HUES64 (cell line): Measurements from ENCODE around the gene APCDD1.

ENCODE experiments used
- H3K27ac ChIP-seq: 2 replicates; pipeline ENCODE4 v1.7.0; 2013; ENCODE audit warnings: low read depth, low read length, inconsistent platforms
- H3K27me3 ChIP-seq: 2 replicates; pipeline ENCODE4 v1.6.1; 2013; ENCODE audit warnings: mild to moderate bottlenecking, low read length; ENCODE audit not compliant: insufficient read depth
- H3K36me3 ChIP-seq: 2 replicates; pipeline ENCODE4 v1.6.1; 2013; ENCODE audit warnings: mild to moderate bottlenecking, low read length; ENCODE audit not compliant: insufficient read depth
- H3K4me1 ChIP-seq: 2 replicates; pipeline ENCODE4 v1.6.1; 2013; ENCODE audit warnings: mild to moderate bottlenecking, low read length, moderate library complexity; ENCODE audit not compliant: insufficient read depth
- H3K4me3 ChIP-seq: 2 replicates; pipeline ENCODE4 v1.5.1; 2013; ENCODE audit warnings: mild to moderate bottlenecking, low read length, moderate library complexity
- H3K9ac ChIP-seq: 2 replicates; pipeline ENCODE4 v1.6.1; 2013; ENCODE audit warnings: mild to moderate bottlenecking, low read depth, low read length
- H3K9me3 ChIP-seq: 2 replicates; pipeline ENCODE4 v1.6.1; 2013; ENCODE audit warnings: low read depth, low read length; ENCODE audit not compliant: insufficient read depth
- WGBS: fragments of 150-250, 120-280 bp; methylation state at CpG from one replicate; pipeline ENCODE4 v1.1.7; 2013; ENCODE audit warnings: missing lambda C conversion rate; 5-methylcytosine and 5-hydroxymethylcytosine counted together

The APCDD1 gene

GRCh38 chr18:10436160-10436559 lies 18.3 kb upstream of the APCDD1 start:
- Histone ChIP-seq H3K36me3 (no peaks in the 10 kb centered on the region), H3K4me1 (no peaks in the 10 kb centered on the region), H3K9me3 (no peaks in the 10 kb centered on the region), H3K27ac (no peak overlapping the region), H3K4me3 (no peak overlapping the region), H3K9ac (no peak overlapping the region), H3K27me3 (no peaks in the 10 kb centered on the region)
- 86% methylated on average over 3 of the region's 3 CpGs for WGBS

GRCh38 chr18:10437837-10438236 lies 16.6 kb upstream of the APCDD1 start:
- no peaks in the 10 kb centered on the region for H3K9me3 ChIP-seq
- no peaks in the 10 kb centered on the region for H3K4me1 ChIP-seq
- no peaks in the 10 kb centered on the region for H3K36me3 ChIP-seq
- no peak overlapping the region for H3K9ac ChIP-seq
- H3K27me3 ChIP-seq: no peaks in the 10 kb centered on the region
- H3K27ac ChIP-seq: no peak overlapping the region
- no peak overlapping the region for H3K4me3 ChIP-seq

- Histone ChIP-seq H3K9me3 (no peaks in the 10 kb centered on the region), H3K36me3 (no peaks in the 10 kb centered on the region), H3K27ac (no peak overlapping the region), H3K9ac (no peak overlapping the region), H3K27me3 (no peaks in the 10 kb centered on the region), H3K4me3 (no peak overlapping the region), H3K4me1 (no peaks in the 10 kb centered on the region)
- 87% methylated on average over 8 of the region's 8 CpGs for WGBS
Measured at GRCh38 chr18:10439898-10440297, 14.5 kb upstream of the APCDD1 start.

- no peaks in the 10 kb centered on the region for H3K9me3 ChIP-seq
- H3K27ac ChIP-seq: no peak overlapping the region
- no peaks in the 10 kb centered on the region for H3K36me3 ChIP-seq
- H3K4me1 ChIP-seq: no peaks in the 10 kb centered on the region
- H3K27me3 ChIP-seq: no peaks in the 10 kb centered on the region
- H3K9ac ChIP-seq: no peak overlapping the region
- WGBS: 95% methylated on average over 3 of the region's 3 CpGs
- no peak overlapping the region for H3K4me3 ChIP-seq
Measured at GRCh38 chr18:10440884-10441283, 13.6 kb upstream of the APCDD1 start.

- no peaks in the 10 kb centered on the region for H3K36me3 ChIP-seq
- H3K27me3 ChIP-seq: no peaks in the 10 kb centered on the region
- 93% methylated on average over 4 of the region's 4 CpGs for WGBS
- H3K4me1 ChIP-seq: no peaks in the 10 kb centered on the region
- no peak overlapping the region for H3K27ac ChIP-seq
- H3K9me3 ChIP-seq: no peaks in the 10 kb centered on the region
- no peak overlapping the region for H3K4me3 ChIP-seq
- H3K9ac ChIP-seq: no peak overlapping the region
Measured at GRCh38 chr18:10441472-10441871, 13.0 kb upstream of the APCDD1 start.

- WGBS: 90% methylated on average over 4 of the region's 4 CpGs
- H3K27me3 ChIP-seq: no peaks in the 10 kb centered on the region
- no peaks in the 10 kb centered on the region for H3K4me1 ChIP-seq
- no peak overlapping the region for H3K27ac ChIP-seq
- no peak overlapping the region for H3K4me3 ChIP-seq
- H3K9ac ChIP-seq: no peak overlapping the region
- H3K9me3 ChIP-seq: no peaks in the 10 kb centered on the region
- no peaks in the 10 kb centered on the region for H3K36me3 ChIP-seq
Measured at GRCh38 chr18:10442551-10442971, 11.9 kb upstream of the APCDD1 start.

GRCh38 chr18:10443001-10443400 lies 11.4 kb upstream of the APCDD1 start:
- H3K9me3 ChIP-seq: no peaks in the 10 kb centered on the region
- H3K4me3 ChIP-seq: no peak overlapping the region
- no peaks in the 10 kb centered on the region for H3K4me1 ChIP-seq
- no CpG with 5 or more reads among the region's 1 CpG for WGBS
- no peaks in the 10 kb centered on the region for H3K36me3 ChIP-seq
- H3K27ac ChIP-seq: no peak overlapping the region
- no peaks in the 10 kb centered on the region for H3K27me3 ChIP-seq
- no peak overlapping the region for H3K9ac ChIP-seq

- no peak overlapping the region for H3K27ac ChIP-seq
- 56% methylated on average over 9 of the region's 9 CpGs for WGBS
- no peak overlapping the region for H3K4me3 ChIP-seq
- no peaks in the 10 kb centered on the region for H3K36me3 ChIP-seq
- H3K9me3 ChIP-seq: no peaks in the 10 kb centered on the region
- H3K9ac ChIP-seq: no peak overlapping the region
- H3K4me1 ChIP-seq: no peaks in the 10 kb centered on the region
- H3K27me3 ChIP-seq: no peaks in the 10 kb centered on the region
Measured at GRCh38 chr18:10444314-10445006, 10.0 kb upstream of the APCDD1 start.

- Histone ChIP-seq H3K4me3 (no peak overlapping the region), H3K9me3 (no peaks in the 10 kb centered on the region), H3K27me3 (peaks cover 29% of the 10 kb centered on the region), H3K4me1 (no peaks in the 10 kb centered on the region), H3K36me3 (no peaks in the 10 kb centered on the region), H3K9ac (no peak overlapping the region), H3K27ac (no peak overlapping the region)
- 100% methylated on average over 2 of the region's 2 CpGs for WGBS
Measured at GRCh38 chr18:10449396-10449795, 5.0 kb upstream of the APCDD1 start.

- H3K4me3 ChIP-seq: no peak overlapping the region
- H3K9ac ChIP-seq: no peak overlapping the region
- H3K36me3 ChIP-seq: no peaks in the 10 kb centered on the region
- no peak overlapping the region for H3K27ac ChIP-seq
- H3K4me1 ChIP-seq: peaks cover 8% of the 10 kb centered on the region
- WGBS: 94% methylated on average over 1 of the region's 2 CpGs
- H3K27me3 ChIP-seq: peaks cover 42% of the 10 kb centered on the region
- no peaks in the 10 kb centered on the region for H3K9me3 ChIP-seq
Measured at GRCh38 chr18:10450986-10451385, 3.4 kb upstream of the APCDD1 start.

- peak overlapping the region; percentile 68 for H3K9ac ChIP-seq
- 29% methylated on average over 9 of the region's 11 CpGs for WGBS
- no peak overlapping the region for H3K27ac ChIP-seq
- H3K36me3 ChIP-seq: no peaks in the 10 kb centered on the region
- no peaks in the 10 kb centered on the region for H3K9me3 ChIP-seq
- peaks cover 62% of the 10 kb centered on the region for H3K27me3 ChIP-seq
- H3K4me1 ChIP-seq: peaks cover 25% of the 10 kb centered on the region
- H3K4me3 ChIP-seq: peak overlapping the region; percentile 76
Measured at GRCh38 chr18:10453261-10453805, 1.1 kb upstream of the APCDD1 start.
